NOMO-1 (cell line): ENCODE measurements around the gene SMAD6.
A peak's percentile ranks its signal among the peaks of the same experiment; 100 is the strongest.

Experiments
- DNase-seq, 2 experiments: peaks; one replicate each; lab custom pipeline; 2025; ENCODE audit not compliant: unreplicated experiment in 2 of 2; lab: John Stamatoyannopoulos, UW

Gene SMAD6

GRCh38 chr15:66784174-66784573, 82.1 kb downstream of the SMAD6 start:
- DNase-seq = no peak

GRCh38 chr15:66785637-66786036, 83.6 kb downstream of the SMAD6 start:
- no peak for DNase-seq

DNA sequence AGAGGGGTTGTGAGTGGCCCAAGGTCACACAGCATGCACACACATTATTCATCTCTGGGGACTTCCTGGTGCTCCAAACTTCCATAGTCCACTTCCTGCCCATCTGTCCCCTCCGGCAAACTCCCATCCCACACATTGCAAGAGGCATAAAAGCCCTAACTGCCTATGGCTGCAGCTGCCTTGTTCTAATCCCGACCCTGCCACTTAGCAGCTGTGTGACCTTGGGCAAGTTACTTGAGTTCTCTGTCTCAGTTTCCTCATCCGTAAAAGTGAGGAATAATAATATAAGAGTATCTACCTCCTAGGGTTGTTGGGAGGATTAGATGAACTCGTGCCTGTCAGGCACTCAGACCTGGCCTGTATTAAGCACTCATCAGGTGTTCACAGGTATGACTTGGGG, 84.2 kb downstream of the SMAD6 start:
- no peak for DNase-seq

DNA sequence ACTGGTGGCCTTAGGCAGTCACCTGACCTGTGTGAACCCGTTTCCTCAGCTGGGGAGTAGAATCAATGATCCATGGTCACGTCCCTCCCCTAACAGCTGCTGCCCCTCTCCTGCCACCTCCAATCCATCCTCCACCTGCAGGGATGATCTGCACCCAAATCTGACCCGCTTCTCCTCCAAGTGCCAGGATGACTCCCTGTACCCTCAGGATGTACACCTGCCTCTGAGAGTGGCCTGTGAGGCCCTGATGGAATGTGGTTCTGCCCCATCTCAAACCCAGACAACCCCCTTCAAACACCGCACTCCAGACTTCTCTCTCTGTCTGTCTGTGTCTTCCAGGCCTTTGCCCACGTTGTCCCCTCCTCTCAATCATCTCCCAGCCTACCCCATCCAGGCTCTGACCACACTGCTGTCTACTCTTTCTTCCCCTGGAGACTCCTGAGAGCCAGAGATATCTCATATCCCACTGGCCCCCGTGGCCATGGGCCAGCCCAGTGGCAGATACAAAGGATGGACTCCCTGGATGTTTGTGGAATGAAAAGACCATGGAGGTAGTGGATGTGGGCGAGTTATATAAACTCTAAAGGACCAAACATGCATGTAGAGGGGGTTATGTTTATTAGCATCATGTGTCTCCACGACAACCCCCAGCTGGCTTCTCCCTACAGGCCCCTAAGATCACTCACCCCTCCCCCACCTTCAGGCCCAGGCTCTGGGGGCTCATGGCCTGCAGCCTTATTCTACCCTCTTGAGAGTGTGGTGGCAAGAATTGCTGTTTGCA, 84.9 kb downstream of the SMAD6 start:
- DNase-seq = no peak

DNA sequence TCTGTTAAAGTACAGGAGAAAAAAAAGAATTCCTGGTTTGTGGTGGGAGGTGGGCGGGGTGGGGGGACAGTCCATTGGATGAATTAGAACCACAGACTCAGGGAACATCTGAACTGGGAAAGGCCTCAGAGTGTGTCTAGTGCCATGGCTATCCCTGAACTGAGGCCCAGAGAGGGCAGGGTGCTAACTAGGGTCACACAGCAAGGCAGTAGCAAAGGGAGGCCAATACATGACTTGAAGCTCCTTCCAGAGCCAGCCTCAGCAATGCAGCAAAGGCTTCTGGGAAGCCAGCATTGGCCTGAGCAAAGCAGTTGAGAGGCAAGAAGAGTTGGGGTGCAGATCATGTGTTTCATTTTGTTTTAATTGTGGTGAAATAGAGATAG, 85.4 kb downstream of the SMAD6 start:
- no peak for DNase-seq

DNA sequence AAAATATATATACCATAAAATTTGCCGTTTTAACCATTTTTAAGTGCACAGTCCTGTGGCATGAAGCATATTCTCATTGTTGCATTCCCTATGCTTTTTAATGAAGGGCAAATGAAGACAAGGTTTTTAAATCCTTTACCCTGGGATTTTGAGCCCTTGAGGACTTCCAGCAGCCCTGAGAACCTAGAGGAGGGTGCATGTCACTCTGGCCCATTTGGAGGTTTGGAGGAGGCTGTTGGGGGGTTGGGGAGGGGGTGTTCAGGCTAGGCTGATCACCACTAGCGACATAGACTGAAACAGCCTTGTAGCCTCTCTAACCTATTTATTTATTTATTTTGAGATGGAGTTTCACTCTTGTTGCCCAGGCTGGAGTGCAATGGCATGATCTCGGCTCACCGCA, 86.0 kb downstream of the SMAD6 start:
- DNase-seq = no peak

DNA sequence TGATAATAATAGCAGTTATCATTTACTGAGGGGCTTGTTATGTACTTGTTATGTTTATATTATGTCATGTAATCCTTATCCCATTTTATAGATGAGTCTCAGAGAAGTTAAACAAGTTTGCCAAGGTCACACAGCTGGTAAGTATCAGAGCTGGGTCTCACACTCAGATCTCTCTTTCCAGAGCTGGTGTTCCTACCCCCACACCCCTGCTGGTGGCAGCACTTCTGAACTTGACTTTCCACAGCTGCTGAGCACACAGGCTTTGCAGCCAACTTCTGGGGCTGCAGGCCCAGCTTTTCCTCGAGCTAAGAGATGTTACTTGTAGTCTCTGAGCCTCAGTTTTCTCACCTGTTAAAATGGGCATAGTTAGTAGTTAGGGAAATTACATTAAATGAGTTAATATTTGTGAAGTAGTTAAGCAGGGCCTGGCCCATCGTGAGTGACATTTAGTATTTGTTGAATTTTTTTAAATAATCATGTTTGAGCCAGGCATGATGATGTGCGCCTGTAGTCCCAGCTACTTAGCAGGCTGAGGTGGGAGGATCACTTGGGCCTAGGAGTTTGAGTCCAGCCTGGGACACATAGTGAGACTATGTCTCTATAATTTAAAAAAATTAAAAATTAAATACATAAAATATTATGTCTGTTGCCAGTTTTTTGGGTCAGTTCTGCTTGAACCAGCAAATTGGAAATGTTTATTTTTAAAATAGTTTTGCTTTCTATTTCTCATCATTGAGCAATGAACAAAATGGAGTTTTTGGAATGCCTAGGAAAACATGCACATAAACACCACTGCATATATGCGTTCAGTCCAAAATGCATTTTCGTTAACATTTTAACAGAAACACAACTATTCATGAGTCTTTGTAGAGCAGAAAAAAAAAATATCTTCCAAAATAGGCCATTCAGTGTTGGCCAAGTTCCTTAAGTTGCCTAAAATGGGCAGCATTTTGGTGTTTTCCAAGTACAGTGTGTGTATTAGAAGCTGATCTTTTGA, 87.3 kb downstream of the SMAD6 start:
- DNase-seq = no peak

- no peak for DNase-seq
Measured at GRCh38 chr15:66795851-66796250, 93.8 kb downstream of the SMAD6 start.

DNA sequence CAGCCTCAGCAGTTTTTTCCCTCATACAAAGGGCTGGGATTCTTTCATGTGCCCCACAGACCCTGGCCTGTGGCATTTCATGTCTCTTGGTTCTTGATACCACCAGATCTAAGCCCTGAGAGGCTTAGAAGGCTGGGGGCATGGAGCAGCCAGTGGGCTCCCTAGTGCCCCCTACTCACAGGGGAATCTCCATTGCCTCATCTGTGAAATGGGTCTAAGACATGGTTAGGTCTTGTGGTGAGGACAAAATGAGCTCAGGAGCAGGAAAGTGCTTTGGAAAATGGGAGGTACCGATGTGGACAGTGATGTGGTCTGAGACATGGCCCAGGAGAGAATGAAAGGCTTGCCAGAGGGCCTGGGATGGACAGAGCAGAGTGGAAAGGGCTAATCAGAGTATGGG, 94.3 kb downstream of the SMAD6 start:
- DNase-seq = no peak

GRCh38 chr15:66797921-66798320, 95.9 kb downstream of the SMAD6 start:
- DNase-seq = no peak

DNA sequence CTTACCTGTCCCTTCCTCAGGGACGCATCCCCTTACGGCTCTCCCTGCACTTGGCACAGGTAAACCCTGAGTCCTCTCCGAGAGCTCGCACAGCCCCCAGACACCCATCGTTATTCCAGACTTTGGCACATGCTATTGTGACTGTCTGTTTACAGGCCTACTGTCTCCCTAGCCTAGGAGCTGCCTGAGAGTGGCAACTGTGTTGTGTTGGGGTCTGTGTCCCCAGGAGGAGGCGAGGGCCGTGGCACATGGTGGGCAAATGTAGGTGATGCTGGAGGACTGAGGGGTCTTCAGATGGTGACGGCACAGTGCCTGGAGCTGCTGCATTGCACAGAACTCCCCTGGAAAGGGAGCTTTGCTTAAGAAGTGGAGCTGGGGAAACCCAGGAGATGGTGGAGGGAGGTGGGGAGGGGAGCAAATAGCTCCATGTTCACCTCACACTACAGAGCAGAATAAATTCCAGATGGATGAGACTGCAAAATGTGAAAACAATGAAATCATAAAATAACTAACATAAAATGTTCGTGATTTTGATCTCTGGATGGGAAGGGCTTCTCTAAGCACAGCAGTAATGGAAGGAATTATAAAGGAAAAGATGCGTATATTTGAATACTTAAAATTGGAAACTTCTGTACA, 96.5 kb downstream of the SMAD6 start:
- no peak for DNase-seq

GRCh38 chr15:66799242-66799641, 97.2 kb downstream of the SMAD6 start:
- DNase-seq = no peak

GRCh38 chr15:66800584-66801235, 98.7 kb downstream of the SMAD6 start:
- DNase-seq = no peak

DNA sequence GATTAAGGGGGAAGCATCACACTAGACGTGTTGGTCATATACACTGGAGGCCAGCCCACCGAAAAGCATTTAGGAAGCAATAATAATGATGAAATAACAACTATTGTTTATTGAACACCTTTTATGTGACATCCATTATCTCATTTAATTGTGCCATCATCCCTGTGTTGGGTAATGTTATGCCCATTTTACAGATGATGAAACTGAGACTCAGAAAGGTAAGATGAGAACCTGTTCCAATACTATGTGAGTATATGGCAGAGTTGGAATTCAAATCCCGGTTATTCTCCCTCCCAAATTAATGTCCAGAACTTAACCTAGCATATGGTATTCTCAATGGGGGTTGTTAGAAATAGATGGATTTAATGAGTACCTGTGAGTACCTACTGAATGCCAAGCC, 99.2 kb downstream of the SMAD6 start:
- DNase-seq = no peak

GRCh38 chr15:66802025-66803001, 100.3 kb downstream of the SMAD6 start:
- no peak for DNase-seq

DNA sequence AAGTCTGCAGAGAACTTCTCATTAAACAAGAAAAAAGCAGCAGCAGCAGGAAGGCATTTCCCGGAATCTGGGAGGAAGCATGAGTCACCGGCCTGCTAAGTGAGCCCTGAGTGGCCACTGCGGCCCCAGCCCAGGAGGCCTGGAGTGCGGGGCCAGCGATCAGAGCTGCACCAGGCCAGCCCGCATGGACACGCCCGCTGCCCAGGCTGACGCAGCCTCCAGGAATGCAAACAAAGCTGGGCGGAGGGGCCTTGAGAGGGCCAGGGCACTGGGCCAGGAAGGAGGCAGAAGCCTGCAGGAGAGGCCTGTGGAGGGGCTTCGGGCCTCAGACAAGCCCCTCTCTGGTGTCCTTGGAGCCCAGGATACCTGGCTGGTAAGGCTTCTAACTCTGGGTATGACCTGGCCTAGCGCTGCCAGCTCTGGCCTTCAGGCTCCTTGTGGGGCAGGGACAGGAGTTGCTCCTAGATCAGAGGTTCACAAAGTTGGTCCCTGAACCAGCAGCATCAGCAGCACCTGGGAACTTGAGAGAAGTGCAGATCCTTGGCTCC, 101.2 kb downstream of the SMAD6 start:
- DNase-seq = peak in 1 of 2 experiments; percentile 12

GRCh38 chr15:66803749-66804148, 101.7 kb downstream of the SMAD6 start:
- no peak for DNase-seq

- no peak for DNase-seq
Measured at GRCh38 chr15:66805202-66805885, 103.3 kb downstream of the SMAD6 start.
